Ascending aorta (tissue), 2 donors: Measurements from ENCODE around the gene NECAB2. TPM values are rescaled to one million over a fixed set of nuclear protein-coding genes. Genes with fewer than 3 reads are reported as not detected.

Source experiments
- DNase-seq, 2 donors: peaks; one replicate each; pipeline ENCODE4 v3.0.0-alpha.2; 2019; ENCODE audit warnings: low spot score in 2 of 2
- H3K27ac ChIP-seq, 2 donors: fragments of 200-600 bp; sonication (generic); one replicate each; pipeline ENCODE4 v1.5.1; 2016 to 2017; ENCODE audit warnings: mild to moderate bottlenecking in 1 of 2
- H3K27me3 ChIP-seq: fragments of 200-600 bp; sonication (generic); one replicate; pipeline ENCODE4 v1.5.1; 2017
- H3K36me3 ChIP-seq, 2 donors: fragments of 200-600 bp; sonication (generic); one replicate each; pipeline ENCODE4 v1.5.1; 2016
- H3K4me1 ChIP-seq, 2 donors: fragments of 200-600 bp; sonication (generic); one replicate each; pipeline ENCODE4 v1.5.1; 2016 to 2017; ENCODE audit warnings: mild to moderate bottlenecking in 1 of 2
- H3K4me3 ChIP-seq, 2 donors: fragments of 200-600 bp; sonication (generic); one replicate each; pipeline ENCODE4 v1.5.1; 2016 to 2017; ENCODE audit warnings: mild to moderate bottlenecking in 1 of 2
- H3K9me3 ChIP-seq, 2 donors: fragments of 200-600 bp; sonication (generic); one replicate each; pipeline ENCODE4 v1.5.1; 2016
- intact Hi-C: fragments of 100-400 bp; cut with DNase I; formaldehyde crosslinking; loops from one replicate; pipeline ENCODE4 v1.15.1; 2023
- total RNA-seq: library from RNA; depleted of rRNA; stranded (reverse); fragments of >200 nt; gene quantifications from one replicate; pipeline ENCODE4 v1.1.0, GENCODE V29; 2016
- TF ChIP-seq, protein P1 (sequence below), 3 experiments: fragments of 200-600 bp in 2 of 3; fragments of 450-650 bp in 1 of 3; sonication (generic) in 2 of 3; IDR thresholded peaks; one replicate each; pipeline ENCODE4 v1.5.1; 2016 to 2019; ENCODE audit warnings: antibody characterized with exemption in 3 of 3, mild to moderate bottlenecking in 1 of 3, moderate library complexity in 1 of 3

Gene NECAB2
- total RNA-seq, 1 donor from 2014 or later = not detected

DNA sequence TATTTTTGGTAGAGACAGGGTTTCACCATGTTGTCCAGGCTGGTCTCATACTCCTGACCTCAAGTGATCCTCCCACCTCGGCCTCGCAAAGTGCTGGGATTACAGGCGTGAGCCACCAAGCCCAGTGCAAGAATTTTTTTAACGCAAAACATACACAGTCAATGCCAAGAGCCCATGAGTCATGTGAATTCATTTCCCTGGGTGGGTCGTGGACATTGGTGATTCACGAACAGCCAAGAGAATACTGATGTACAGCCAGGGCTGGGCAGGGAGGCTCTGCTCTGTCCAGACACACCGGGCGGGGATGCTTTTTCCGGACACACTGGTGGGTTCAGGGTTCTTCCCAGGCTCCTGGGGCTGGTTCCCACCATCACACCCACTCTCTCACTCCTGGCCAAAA is 56.8 kb downstream of the NECAB2 start:
- no peak overlapping the region for H3K4me3 ChIP-seq
- no peak for DNase-seq
- no peaks in the 10 kb centered on the region for H3K27me3 ChIP-seq
- H3K9me3 ChIP-seq = peaks cover 0 to 11% of the 10 kb centered on the region in 2 donors
- no peaks in the 10 kb centered on the region for H3K36me3 ChIP-seq
- intact Hi-C loops = no loop called here
- no peaks in the 10 kb centered on the region for H3K4me1 ChIP-seq
- H3K27ac ChIP-seq = no peak overlapping the region
- TF ChIP-seq, protein P1, sequence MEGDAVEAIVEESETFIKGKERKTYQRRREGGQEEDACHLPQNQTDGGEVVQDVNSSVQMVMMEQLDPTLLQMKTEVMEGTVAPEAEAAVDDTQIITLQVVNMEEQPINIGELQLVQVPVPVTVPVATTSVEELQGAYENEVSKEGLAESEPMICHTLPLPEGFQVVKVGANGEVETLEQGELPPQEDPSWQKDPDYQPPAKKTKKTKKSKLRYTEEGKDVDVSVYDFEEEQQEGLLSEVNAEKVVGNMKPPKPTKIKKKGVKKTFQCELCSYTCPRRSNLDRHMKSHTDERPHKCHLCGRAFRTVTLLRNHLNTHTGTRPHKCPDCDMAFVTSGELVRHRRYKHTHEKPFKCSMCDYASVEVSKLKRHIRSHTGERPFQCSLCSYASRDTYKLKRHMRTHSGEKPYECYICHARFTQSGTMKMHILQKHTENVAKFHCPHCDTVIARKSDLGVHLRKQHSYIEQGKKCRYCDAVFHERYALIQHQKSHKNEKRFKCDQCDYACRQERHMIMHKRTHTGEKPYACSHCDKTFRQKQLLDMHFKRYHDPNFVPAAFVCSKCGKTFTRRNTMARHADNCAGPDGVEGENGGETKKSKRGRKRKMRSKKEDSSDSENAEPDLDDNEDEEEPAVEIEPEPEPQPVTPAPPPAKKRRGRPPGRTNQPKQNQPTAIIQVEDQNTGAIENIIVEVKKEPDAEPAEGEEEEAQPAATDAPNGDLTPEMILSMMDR (IDR thresholded peaks at IDR 0.05) = no peak

DNA sequence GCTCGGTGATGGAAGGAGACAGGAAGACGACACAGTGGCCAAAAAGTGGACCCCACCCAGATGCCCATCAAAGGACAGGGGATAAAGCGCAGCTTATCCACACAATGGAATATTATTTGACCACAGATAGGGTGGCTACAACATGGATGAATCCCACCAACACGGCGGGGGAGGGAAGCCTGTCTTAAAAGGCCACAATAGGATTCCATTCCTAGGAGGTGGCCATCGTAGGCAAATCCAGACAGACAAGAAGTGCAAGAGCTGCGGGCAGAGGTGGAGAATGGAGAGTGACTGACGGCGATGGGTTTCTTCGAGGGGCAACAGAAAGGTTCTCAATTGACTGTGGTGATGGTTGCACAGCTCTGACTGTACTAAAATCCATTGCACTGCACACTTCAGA is 58.6 kb downstream of the NECAB2 start:
- H3K27ac ChIP-seq = no peak overlapping the region
- H3K27me3 ChIP-seq = no peaks in the 10 kb centered on the region
- DNase-seq = no peak
- H3K4me1 ChIP-seq = no peaks in the 10 kb centered on the region
- intact Hi-C loops = no loop called here
- H3K36me3 ChIP-seq = no peaks in the 10 kb centered on the region
- peaks cover 0 to 4% of the 10 kb centered on the region in 2 donors for H3K9me3 ChIP-seq
- no peak overlapping the region for H3K4me3 ChIP-seq
- TF ChIP-seq, protein P1 (IDR thresholded peaks at IDR 0.05) = no peak

GRCh38 chr16:84027625-84028024 is 59.6 kb downstream of the NECAB2 start:
- H3K4me1 ChIP-seq = no peaks in the 10 kb centered on the region
- TF ChIP-seq, protein P1 (IDR thresholded peaks at IDR 0.05) = no peak
- no peaks in the 10 kb centered on the region for H3K36me3 ChIP-seq
- no peak overlapping the region for H3K4me3 ChIP-seq
- no peaks in the 10 kb centered on the region for H3K27me3 ChIP-seq
- no peak for DNase-seq
- no peaks in the 10 kb centered on the region for H3K9me3 ChIP-seq
- no peak overlapping the region for H3K27ac ChIP-seq
- intact Hi-C loops = no loop called here

DNA sequence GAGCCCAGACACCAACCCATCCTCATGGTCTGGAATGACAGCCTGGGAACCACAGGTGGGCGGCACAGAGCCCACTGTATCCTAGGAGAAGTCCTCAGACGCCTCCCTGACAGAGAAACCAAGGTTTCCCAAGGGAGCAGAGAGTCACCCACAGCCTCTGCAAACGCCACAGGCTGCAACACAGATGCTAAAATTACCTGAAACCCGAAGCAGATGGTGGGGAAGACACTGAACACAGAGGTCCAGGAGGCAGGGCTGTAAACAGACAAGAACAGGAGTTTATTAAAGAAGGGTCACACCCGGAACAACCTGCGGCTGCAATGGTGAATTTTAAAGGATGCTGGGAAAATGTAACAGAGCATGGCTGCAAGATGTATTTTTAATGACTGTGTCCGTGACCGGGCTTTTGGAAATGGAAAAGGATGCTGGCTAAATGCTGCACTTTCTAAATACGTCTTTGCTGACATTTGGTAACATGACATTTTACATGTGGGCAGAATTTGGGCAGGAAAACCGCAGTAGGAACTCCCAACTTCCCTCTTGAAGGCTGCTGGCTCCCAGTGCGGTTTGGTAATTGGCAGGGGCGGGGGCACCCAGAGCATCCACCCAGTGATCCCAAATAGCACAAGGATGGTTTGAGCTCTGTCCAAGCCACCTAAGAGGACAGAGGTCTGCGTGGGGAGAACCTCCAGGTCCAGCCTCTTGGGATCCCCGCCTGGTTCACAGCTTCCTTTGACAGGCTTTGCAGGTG is 61.4 kb downstream of the NECAB2 start:
- H3K27me3 ChIP-seq = no peaks in the 10 kb centered on the region
- H3K27ac ChIP-seq = no peak overlapping the region
- intact Hi-C loops = no loop called here
- no peaks in the 10 kb centered on the region for H3K4me1 ChIP-seq
- H3K36me3 ChIP-seq = no peaks in the 10 kb centered on the region
- TF ChIP-seq, protein P1 (IDR thresholded peaks at IDR 0.05) = no peak
- H3K9me3 ChIP-seq = no peaks in the 10 kb centered on the region
- no peak overlapping the region for H3K4me3 ChIP-seq
- no peak for DNase-seq

- TF ChIP-seq, protein P1 (IDR thresholded peaks at IDR 0.05) = no peak
- Histone ChIP-seq H3K27ac (no peak overlapping the region), H3K9me3 (peaks cover 0 to 13% of the 10 kb centered on the region in 2 donors), H3K4me3 (no peak overlapping the region), H3K27me3 (no peaks in the 10 kb centered on the region), H3K4me1 (no peaks in the 10 kb centered on the region), H3K36me3 (no peaks in the 10 kb centered on the region)
- DNase-seq = no peak
- intact Hi-C loops = no loop called here
These were observed 63.5 kb downstream of the NECAB2 start for GRCh38 chr16:84031556-84031955.
